GM23338 (cell line): ENCODE measurements around the gene BOD1. TPM values are rescaled to one million over a fixed set of nuclear protein-coding genes. Genes with fewer than 3 reads are reported as not detected.

Source experiments
- ATAC-seq: fragments of 200-7000 bp; cut with Tn5 transposase; 3 replicates; pipeline ENCODE4 v1.9.1; 2020
- DNase-seq: peaks from one replicate; pipeline ENCODE4 v3.0.0-alpha.2; 2015; ENCODE audit warnings: low spot score
- H2AFZ ChIP-seq: fragments of 200-600 bp; sonication (generic); 2 replicates; pipeline ENCODE4 v1.8.0; 2016; ENCODE audit warnings: antibody characterized with exemption, mild to moderate bottlenecking, moderate library complexity
- H3F3A ChIP-seq: fragments of 200-600 bp; sonication (generic); replicated peaks from 2 replicates; pipeline ENCODE4 v1.8.0; 2017; ENCODE audit warnings: antibody characterized with exemption, mixed run types, low read depth
- H3K27ac ChIP-seq: fragments of 200-600 bp; sonication (generic); 2 replicates; pipeline ENCODE4 v1.6.1; 2016; ENCODE audit warnings: low read depth
- H3K27me3 ChIP-seq: fragments of 200-600 bp; sonication (generic); 2 replicates; pipeline ENCODE4 v1.8.0; 2016; ENCODE audit warnings: mild to moderate bottlenecking, mixed run types, moderate library complexity; ENCODE audit not compliant: insufficient read depth
- H3K36me3 ChIP-seq: fragments of 200-600 bp; sonication (generic); 2 replicates; pipeline ENCODE4 v1.8.0; 2016; ENCODE audit warnings: mild to moderate bottlenecking; ENCODE audit not compliant: insufficient read depth
- H3K4me1 ChIP-seq: fragments of 200-600 bp; sonication (generic); 2 replicates; pipeline ENCODE4 v1.8.0; 2016; ENCODE audit warnings: mild to moderate bottlenecking, moderate library complexity; ENCODE audit not compliant: insufficient read depth
- H3K4me2 ChIP-seq: fragments of 200-600 bp; sonication (generic); 2 replicates; pipeline ENCODE4 v1.7.1; 2017; ENCODE audit warnings: mixed run types
- H3K4me3 ChIP-seq: fragments of 200-600 bp; sonication (generic); 2 replicates; pipeline ENCODE4 v1.6.1; 2016; ENCODE audit warnings: mixed run types
- H3K79me2 ChIP-seq: fragments of 200-600 bp; sonication (generic); replicated peaks from 2 replicates; pipeline ENCODE4 v1.8.0; 2017; ENCODE audit warnings: mild to moderate bottlenecking; ENCODE audit not compliant: insufficient read depth
- H3K9me2 ChIP-seq: fragments of 200-600 bp; sonication (generic); 2 replicates; pipeline ENCODE4 v1.8.0; 2017; ENCODE audit not compliant: insufficient read depth
- H4K20me1 ChIP-seq: fragments of 200-600 bp; sonication (generic); replicated peaks from 2 replicates; pipeline ENCODE4 v1.8.0; 2017; ENCODE audit warnings: mild to moderate bottlenecking; ENCODE audit not compliant: insufficient read depth
- H3K27ac Mint-ChIP-seq: 2 replicates; pipeline ENCODE4 v1.8.0; 2020; ENCODE audit warnings: inconsistent platforms, mild to moderate bottlenecking, moderate library complexity, mixed read lengths
- H3K27me3 Mint-ChIP-seq: 3 replicates; pipeline ENCODE4 v1.8.0; 2022; ENCODE audit warnings: low read depth, mild to moderate bottlenecking, moderate library complexity, mixed read lengths, inconsistent platforms; ENCODE audit not compliant: insufficient read depth, poor library complexity
- H3K36me3 Mint-ChIP-seq: 3 replicates; pipeline ENCODE4 v1.8.0; 2021; ENCODE audit warnings: low read depth, mild to moderate bottlenecking, inconsistent platforms, moderate library complexity, mixed read lengths
- H3K4me1 Mint-ChIP-seq: 3 replicates; pipeline ENCODE4 v1.8.0; 2020; ENCODE audit warnings: mild to moderate bottlenecking, inconsistent platforms, mixed read lengths
- H3K4me3 Mint-ChIP-seq: 3 replicates; pipeline ENCODE4 v1.8.0; 2021; ENCODE audit warnings: moderate library complexity, mild to moderate bottlenecking, inconsistent platforms, mixed read lengths
- H3K9me3 Mint-ChIP-seq: 3 replicates; pipeline ENCODE4 v1.8.0; 2020; ENCODE audit warnings: moderate library complexity, mild to moderate bottlenecking, inconsistent platforms, mixed read lengths
- CREB1 ChIP-seq: fragments of 250-450 bp; sonication (Bioruptor Pico); IDR thresholded peaks from 2 replicates; pipeline ENCODE4 v1.5.0; 2020; ENCODE audit warnings: low read depth, mild to moderate bottlenecking, moderate library complexity
- EZH2 ChIP-seq: fragments of 200-600 bp; sonication (generic); IDR thresholded peaks from one replicate; pipeline ENCODE4 v1.8.0; 2017; ENCODE audit warnings: antibody characterized with exemption, mild to moderate bottlenecking, low read depth; ENCODE audit not compliant: unreplicated experiment
- EZH2phosphoT487 ChIP-seq: fragments of 200-600 bp; sonication (generic); IDR thresholded peaks from one replicate; pipeline ENCODE4 v1.8.1; 2018; ENCODE audit warnings: antibody characterized with exemption; ENCODE audit not compliant: unreplicated experiment
- JUNB ChIP-seq: IDR thresholded peaks from one replicate; pipeline ENCODE4 v1.6.1; 2016; ENCODE audit warnings: antibody characterized with exemption; ENCODE audit not compliant: unreplicated experiment
- REST ChIP-seq: IDR thresholded peaks from one replicate; pipeline ENCODE4 v1.6.1; 2018; ENCODE audit warnings: antibody characterized with exemption; ENCODE audit not compliant: unreplicated experiment
- STAT1 ChIP-seq: IDR thresholded peaks from one replicate; pipeline ENCODE4 v1.6.1; 2016; ENCODE audit warnings: antibody characterized with exemption; ENCODE audit not compliant: unreplicated experiment
- ZNF114 ChIP-seq: fragments of 250-450 bp; sonication (Bioruptor Pico); IDR thresholded peaks from 2 replicates; pipeline ENCODE4 v1.5.0; 2020; ENCODE audit warnings: mild to moderate bottlenecking, moderate library complexity
- ZNF331 ChIP-seq: fragments of 250-450 bp; sonication (Bioruptor Pico); IDR thresholded peaks from 2 replicates; pipeline ENCODE4 v1.5.0; 2020; ENCODE audit warnings: low read depth, mild to moderate bottlenecking, moderate library complexity
- ZNF462 ChIP-seq: fragments of 250-450 bp; sonication (Bioruptor Pico); IDR thresholded peaks from 2 replicates; pipeline ENCODE4 v1.5.0; 2020; ENCODE audit warnings: mild to moderate bottlenecking, moderate library complexity
- polyA plus RNA-seq: library from polyadenylated mRNA; unstranded; fragments of >200 nt; fragmentation: Nextera tagmentation; extraction: Ambion mirVana; gene quantifications from 2 replicates; pipeline ENCODE4 v1.2.1, GENCODE V29; 2016
- total RNA-seq: library from RNA; depleted of rRNA; stranded (reverse); fragments of >200 nt; shearing (Covaris generic); gene quantifications from 2 replicates; pipeline ENCODE4 v1.2.3, GENCODE V29; 2014
- TF ChIP-seq, protein P1 (sequence below): IDR thresholded peaks from 2 replicates; pipeline ENCODE4 v1.6.1; 2016; ENCODE audit warnings: antibody characterized with exemption

The BOD1 gene
- total and polyA plus RNA-seq, 2 experiments from 2014 or later: 94.7 to 141 TPM

DNA sequence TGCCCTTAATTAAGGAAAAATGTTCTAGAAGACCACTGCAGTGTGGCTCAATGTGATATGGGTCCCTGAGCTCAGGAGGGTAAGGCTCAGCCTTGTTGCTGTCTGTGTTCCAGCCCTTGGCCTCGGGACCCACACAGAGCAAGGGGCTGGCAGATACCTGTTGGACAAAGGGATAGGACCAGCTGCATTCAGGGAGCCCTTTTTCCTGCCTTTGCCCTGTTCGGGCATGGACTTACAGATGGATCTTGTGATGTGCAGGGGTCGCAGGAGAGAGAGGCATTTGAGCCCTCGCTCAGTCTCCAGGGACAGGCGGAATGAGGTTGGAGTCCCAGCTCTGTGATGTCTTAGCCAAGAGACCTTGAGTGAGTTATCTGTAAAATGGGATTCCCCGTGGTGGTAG, 12.1 kb upstream of the BOD1 start:
- Histone ChIP-seq H3K27me3 (no peaks in the 10 kb centered on the region), H3K4me2 (peak overlapping the region; percentile 48), H3K9me2 (no peaks in the 10 kb centered on the region), H3K36me3 (no peaks in the 10 kb centered on the region), H3K4me3 (no peak overlapping the region), H3F3A (peaks cover 12% of the 10 kb centered on the region; the same call in 1 of the 2 replicates), H2AFZ (no peak overlapping the region; the same call in 1 of the 2 replicates), H3K79me2 (no peaks in the 10 kb centered on the region), H3K27ac (peak overlapping the region; percentile 76), H4K20me1 (no peaks in the 10 kb centered on the region), H3K4me1 (peaks cover 23% of the 10 kb centered on the region)
- Mint-ChIP-seq H3K36me3 (no peaks in the 10 kb centered on the region), H3K4me3 (no peak overlapping the region), H3K9me3 (no peaks in the 10 kb centered on the region), H3K27ac (peak overlapping the region; percentile 89), H3K27me3 (peaks cover 5% of the 10 kb centered on the region), H3K4me1 (peaks cover 42% of the 10 kb centered on the region)
- TF ChIP-seq ZNF331 (CRISPR knock-in tag) (no peak), CREB1 (no peak), EZH2 (no peak), REST (no peak), STAT1 (no peak), EZH2phosphoT487 (no peak), JUNB (no peak), ZNF462 (CRISPR knock-in tag) (no peak), ZNF114 (CRISPR knock-in tag) (no peak)
- TF ChIP-seq, protein P1, sequence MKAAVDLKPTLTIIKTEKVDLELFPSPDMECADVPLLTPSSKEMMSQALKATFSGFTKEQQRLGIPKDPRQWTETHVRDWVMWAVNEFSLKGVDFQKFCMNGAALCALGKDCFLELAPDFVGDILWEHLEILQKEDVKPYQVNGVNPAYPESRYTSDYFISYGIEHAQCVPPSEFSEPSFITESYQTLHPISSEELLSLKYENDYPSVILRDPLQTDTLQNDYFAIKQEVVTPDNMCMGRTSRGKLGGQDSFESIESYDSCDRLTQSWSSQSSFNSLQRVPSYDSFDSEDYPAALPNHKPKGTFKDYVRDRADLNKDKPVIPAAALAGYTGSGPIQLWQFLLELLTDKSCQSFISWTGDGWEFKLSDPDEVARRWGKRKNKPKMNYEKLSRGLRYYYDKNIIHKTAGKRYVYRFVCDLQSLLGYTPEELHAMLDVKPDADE: no peak
- ATAC-seq (peak; percentile 46), DNase-seq (no peak)
